NT2/D1 (cell line): ENCODE measurements around the gene CDH24.

Experiments used
- SUZ12 ChIP-seq: IDR thresholded peaks from 2 replicates; pipeline ENCODE4 v1.6.1; 2011; ENCODE audit not compliant: insufficient read length, insufficient read depth; ENCODE audit errors: extremely low read depth
- YY1 ChIP-seq: IDR thresholded peaks from 2 replicates; pipeline ENCODE4 v1.6.1; 2011; ENCODE audit not compliant: insufficient read length, insufficient read depth

DNA sequence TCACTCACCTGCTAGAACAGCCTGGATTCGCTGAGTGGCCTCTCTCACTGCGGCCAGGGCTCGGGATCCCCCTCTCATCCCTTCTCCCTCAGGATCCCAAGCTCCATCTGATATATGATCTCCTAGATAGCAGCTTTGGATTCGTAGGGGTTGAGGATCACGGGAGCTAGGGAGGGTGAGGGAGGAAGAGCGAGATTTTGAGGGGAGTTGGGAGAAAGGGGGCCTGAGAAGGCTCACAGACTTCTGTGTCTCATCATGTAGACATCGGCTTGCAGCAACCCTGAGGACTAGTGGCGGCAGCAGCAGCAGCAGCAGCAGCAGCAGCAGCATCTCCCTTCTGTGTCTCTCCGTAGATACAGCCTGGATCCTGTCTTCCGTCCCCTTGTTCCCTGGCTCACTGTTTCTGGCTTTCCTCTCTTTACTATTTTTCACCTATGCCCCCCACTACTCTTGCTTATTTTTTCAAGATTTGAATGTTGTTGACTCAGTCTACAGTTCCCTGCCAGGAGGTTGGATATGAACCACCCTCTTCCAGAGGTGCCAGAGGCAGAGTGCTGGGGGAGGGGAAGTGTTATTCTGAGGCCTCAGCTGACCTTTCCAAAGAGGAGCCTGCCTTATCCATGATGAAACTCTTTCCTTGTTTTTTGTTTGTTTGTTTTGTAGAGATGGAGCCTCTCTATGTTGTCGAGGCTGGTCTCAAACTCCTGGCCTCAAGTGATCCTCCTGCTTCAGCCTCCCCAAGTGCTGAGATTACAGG is 47.4 kb upstream of the CDH24 start, which contains the start of gene CIROP:
- TF ChIP-seq SUZ12 (no peak), YY1 (no peak)
